A673 (cell line): Measurements from ENCODE around the gene ZNF579.

Experiments used
- CTCF ChIP-seq: fragments of 300-800, 200-600 bp; sonication (generic); conservative IDR thresholded peaks from 2 replicates; pipeline ENCODE4 v1.5.1; 2017; ENCODE audit warnings: low read depth, mild to moderate bottlenecking, antibody characterized with exemption, low read length, moderate library complexity, mixed read lengths
- EZH2 ChIP-seq: fragments of 200-600 bp; sonication (generic); IDR thresholded peaks from 2 replicates; pipeline ENCODE4 v1.6.1; 2017; ENCODE audit warnings: borderline replicate concordance, low read depth, mild to moderate bottlenecking, mixed read lengths, antibody characterized with exemption, low read length; ENCODE audit not compliant: poor library complexity, severe bottlenecking

- TF ChIP-seq CTCF = no peak
- TF ChIP-seq EZH2 = no peak
Observed at GRCh38 chr19:55591555-55591954, 10.9 kb upstream of the ZNF579 start.
